Urothelium cell line (cell line): ENCODE results near the gene KLK14.

Experiments used
- DNase-seq: peaks from one replicate; pipeline ENCODE4 v3.0.0; 2011; ENCODE audit warnings: low spot score, mixed read lengths
- FAIRE-seq: peaks from 2 replicates; lab custom pipeline; 2011; peaks lifted over from hg19 to GRCh38; lab: Jason Lieb, UNC

KLK14 gene

GRCh38 chr19:51108805-51109146, 26.1 kb upstream of the KLK14 start:
- DNase-seq, result no peak
- no peak for FAIRE-seq

DNA sequence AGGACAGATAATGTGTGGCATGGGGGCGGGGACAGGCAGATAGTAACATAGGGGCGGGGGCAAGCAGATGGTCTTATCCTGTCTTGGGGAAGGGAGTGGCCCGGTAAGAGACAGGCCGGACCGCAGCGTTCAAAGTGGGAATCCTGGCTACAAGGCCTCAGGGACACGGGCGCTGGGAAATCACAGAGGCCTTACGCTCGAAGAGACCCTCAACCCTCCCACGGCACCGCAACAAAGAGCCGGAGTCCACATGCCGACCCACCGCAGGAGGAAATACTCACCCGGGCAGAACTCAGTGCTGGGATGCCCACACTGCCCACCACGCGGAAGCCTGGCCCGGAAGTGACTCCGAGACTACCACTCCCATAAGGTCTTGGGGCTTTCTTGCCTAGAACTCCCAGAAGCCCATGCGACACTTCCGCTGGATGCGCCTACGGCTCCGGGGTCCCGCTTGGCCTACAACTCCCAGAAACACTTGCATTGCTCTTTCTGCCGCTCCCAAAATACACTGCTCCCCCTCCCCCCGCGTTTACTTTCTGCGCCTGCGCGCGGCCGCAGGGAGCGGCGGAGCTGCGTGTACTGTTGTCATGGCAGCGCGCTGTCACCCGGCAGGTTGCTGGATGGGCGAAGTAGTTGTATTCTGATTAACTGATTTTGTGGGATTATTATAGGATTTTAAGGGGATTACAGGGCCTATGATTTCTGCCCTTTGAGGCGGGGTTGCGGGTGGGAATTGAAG, 25.5 kb upstream of the KLK14 start, which contains the start of gene CTU1:
Gene CTU1 (minus strand): TSS at position 344 of the 739 bp plus-strand sequence. CDS start 3,840 bp downstream, outside the sequence.
- FAIRE-seq (peak; percentile 56), DNase-seq (peak; percentile 97)

DNA sequence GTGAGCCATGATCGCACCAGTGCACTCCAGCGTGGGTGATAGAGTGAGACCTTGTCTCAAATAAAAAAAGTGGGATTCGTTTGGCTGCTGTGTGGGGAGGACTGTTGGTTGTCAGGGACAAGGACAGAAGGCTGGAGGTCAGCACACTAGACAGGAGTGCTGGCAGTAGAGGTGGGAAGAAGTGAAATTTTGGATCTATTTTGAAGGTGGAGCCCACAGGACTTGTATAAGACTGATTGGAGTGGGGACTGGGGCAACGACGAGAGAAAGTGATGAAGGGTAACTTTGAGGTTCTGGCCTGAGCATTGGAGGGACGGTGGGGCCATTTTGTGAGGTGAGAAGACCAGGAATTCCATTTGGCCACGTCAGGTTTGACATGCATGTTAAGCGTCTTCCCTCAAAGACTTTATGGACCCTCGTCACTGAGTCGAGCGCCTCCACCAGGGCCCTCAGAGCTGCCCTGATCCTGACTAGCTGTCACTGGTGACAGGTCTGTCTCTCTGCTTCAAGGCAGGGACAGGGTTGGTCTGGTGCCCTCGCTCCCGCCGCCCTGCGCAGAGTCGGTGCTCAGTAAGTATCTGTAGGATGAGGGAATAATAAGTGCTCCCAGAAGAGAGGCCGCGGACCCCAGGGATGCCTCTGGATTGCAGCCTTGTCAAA, 24.8 kb upstream of the KLK14 start:
- FAIRE-seq (no peak), DNase-seq (no peak)

GRCh38 chr19:51103926-51104341, 21.2 kb upstream of the KLK14 start:
- DNase-seq, result no peak
- FAIRE-seq, result no peak

DNA sequence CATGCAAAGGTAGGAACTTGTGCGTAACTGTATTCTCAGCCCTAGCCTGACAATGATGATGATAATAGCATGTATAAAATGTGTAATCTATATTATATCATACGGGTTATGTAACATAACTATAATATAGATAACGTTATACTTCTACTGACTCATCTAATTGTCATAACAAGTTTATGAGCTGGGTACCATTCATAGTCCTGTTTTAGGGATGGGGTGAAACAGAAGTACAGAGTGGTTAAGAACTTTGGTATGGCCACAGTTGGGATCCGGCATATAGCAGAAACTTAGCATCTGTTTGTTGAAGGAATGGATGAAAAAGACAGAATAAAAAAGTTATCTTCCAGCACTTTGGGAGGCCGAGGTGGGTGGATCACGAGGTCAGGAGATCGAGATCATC, 20.3 kb upstream of the KLK14 start:
- FAIRE-seq (no peak), DNase-seq (no peak)

DNA sequence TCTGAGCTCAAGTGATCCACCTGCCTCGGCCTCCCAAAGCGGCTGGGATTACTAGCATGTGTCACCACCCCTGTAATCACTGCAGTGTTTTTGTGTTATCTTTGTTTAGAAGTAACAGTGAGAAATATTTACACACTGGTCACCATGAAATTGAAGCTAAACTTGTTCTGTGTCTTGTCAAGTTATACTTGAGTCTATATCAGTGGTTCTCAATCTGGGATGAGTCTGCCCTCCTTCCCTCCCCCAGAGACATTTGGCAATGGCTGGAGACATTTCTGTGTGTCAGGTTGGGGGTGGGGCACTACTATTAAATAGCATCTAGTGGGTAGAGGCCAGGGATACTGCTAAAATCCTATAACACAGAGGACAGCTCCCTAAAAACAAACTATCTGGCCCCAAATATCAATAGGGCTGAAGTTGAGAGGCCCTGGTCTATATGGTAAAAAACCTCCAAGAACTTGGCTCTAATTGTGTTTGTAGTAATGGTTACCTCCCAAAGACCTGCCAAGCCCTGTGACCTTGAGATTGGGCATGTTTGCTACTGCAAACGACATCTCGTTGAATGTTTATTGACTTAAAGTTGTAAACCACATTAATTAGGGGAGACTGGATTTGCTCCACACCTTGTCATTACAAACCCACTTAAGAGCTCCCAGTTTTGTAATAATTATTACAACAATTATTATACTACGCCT, 18.6 kb upstream of the KLK14 start:
- DNase-seq, result no peak
- no peak for FAIRE-seq

GRCh38 chr19:51100601-51101000, 17.9 kb upstream of the KLK14 start:
- no peak for FAIRE-seq
- DNase-seq, result no peak

DNA sequence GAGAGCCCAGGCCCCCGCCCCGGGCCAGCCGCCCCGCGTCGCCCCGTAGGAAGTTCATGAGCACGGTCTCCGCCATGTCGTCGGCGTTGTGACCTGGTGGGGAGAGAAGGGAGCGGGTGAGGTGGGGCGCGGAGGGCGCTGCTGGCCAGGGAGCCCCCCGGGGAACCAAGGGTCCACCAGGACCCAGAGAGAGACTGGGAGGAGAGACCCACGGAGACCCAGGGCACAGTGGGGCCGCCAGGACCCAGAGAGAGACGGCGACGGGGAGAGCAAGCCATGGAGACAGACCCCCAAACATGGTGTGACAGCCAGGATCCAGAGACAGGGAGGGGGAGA, 16.3 kb upstream of the KLK14 start:
- no peak for DNase-seq
- FAIRE-seq, result no peak

DNA sequence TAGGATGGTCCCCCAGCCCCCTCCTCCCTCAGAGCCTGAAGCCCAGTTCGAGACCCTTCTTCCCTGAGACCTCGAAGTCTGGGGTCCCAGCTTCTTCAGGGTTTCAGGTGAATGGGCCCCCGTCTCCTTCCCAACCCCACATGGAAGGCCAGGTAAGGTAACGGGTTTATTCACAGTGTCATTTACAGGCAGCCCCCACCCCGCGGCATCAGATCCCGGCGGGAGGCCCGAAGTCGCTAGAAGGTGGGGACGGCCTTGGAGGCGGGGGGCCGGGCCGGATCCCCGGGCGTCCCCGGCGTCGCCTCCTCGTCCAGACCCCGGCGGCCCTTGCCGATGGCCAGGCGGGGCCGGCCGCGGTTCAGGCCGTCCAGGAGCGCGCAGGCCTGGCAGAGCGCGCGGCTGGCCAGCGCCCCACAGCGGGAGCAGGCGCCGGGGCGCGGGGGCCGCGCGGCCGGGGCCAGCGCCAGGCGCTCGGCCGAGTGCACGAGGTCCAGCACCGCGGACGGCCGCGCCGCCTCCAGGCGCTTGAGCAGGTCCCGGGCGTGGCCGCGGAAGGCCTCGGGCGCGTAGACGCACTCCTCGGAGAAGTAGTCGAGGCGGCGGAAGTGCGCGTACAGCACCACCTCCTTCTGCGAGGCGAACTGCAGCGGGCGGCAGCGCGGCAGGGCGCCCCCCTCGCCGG, 15.8 kb upstream of the KLK14 start:
- no peak for DNase-seq
- FAIRE-seq, result no peak

- FAIRE-seq, result peak; percentile 35
Measured at GRCh38 chr19:51097796-51098195, 15.1 kb upstream of the KLK14 start.

DNA sequence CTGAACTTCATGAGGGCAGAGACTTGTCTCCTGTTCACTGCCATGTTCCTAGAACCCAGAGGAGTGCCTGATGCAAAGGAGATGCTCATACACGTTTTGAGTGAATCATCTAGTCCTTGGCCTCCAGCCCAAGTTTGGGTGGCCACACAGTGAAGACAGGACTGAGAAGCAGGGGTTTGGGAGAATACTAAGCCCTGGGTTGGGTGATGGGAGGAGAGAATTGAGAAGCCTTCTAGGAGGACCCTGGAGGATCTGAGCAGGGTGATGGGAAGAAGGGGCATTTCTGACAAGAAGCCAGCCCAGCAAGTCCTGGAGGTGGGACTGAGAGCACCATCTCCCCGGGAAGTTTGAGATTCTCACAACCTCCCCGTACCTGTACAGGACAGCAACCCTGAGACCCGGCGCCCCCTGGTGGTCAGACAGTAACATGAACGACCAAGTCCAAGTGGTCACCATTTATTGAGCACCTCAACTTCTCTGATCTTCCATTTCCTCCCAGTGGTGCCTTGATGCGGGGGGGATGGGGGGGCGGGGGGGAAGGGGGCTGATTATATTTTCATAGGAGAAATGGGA, 14.6 kb upstream of the KLK14 start:
- DNase-seq (peak; percentile 72), FAIRE-seq (peak; percentile 67)

More at GRCh38 chr19:51097796-51098195, 15.1 kb upstream of the KLK14 start:
- no peak for DNase-seq

- DNase-seq (no peak), FAIRE-seq (no peak)
Measured at GRCh38 chr19:51096473-51097165, 13.9 kb upstream of the KLK14 start.

- peak; percentile 61 for DNase-seq
- no peak for FAIRE-seq
Measured at GRCh38 chr19:51094696-51095279, 12.1 kb upstream of the KLK14 start.

GRCh38 chr19:51093510-51094345, 11.0 kb upstream of the KLK14 start:
- no peak for FAIRE-seq
- no peak for DNase-seq

DNA sequence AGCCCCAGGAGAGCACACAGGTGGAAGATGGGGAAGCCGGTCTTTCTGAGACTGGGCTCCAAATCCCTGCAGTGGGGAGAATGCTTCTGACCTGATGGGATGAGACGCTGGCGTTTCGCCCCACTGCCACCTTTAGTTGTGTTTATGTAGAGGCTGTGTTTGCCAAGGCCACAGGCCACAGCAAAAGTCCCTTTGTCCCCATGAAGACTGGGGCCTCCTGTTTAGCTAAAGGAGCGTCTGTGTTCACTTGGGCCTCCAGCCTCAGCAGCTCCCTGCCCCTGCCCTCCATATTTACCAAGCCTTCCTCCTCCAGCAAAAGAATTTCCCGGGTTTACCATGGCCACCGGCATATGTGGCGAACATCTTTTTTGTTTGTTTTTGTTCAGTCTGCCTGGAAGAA, 10.4 kb upstream of the KLK14 start:
- DNase-seq (no peak), FAIRE-seq (no peak)

- FAIRE-seq (no peak), DNase-seq (no peak)
Measured at GRCh38 chr19:51091895-51092873, 9.5 kb upstream of the KLK14 start.

DNA sequence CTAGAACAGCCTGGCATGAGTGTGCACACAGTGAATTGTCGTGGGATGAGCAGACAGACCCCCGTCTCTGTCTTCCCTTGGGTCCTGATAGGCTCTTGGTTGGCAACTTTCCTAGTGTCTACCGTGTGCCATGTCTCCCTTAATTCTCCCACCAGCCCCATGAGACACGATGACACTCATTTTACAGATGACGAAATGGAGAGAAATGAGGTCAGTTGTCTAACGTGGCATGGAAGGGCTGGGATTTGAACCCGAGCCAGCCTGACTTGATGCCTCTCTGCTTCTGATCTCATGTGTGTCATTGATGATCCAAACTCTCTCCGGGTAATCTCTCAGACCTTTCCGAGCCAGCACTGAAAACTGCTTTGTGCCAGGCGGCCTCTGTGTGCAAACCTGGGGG, 8.4 kb upstream of the KLK14 start:
- FAIRE-seq, result no peak
- DNase-seq, result no peak

DNA sequence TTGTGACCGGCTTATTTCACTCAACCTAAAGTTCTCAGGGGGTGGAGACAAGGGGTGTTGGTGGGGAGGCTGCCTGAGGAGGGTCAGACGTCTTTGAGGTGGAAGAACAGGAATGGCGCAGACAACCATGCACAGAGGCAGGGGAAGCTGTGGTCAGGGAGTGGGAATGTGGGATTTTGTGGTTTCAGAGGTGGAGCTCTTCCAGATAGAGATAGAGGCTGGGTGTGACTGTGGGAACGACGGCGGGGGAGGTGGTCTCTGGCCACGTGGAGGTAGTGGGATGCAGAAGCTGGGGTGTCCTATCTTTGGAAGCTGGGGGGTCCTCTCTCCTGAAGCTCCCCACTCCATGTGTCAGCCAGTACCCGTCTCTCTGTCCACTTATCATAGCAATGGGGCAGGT, 7.8 kb upstream of the KLK14 start:
- no peak for FAIRE-seq

More for the DNA sequence above, 7.8 kb upstream of the KLK14 start:
- DNase-seq, result no peak
